Endothelial cell (in vitro differentiated cells): ENCODE measurements around the gene TSR3. TPM values are rescaled to one million over a fixed set of nuclear protein-coding genes. Genes with fewer than 3 reads are reported as not detected.

Experiments
- DNase-seq: peaks from one replicate; pipeline ENCODE4 v3.0.0; 2021; ENCODE audit warnings: low spot score
- H3K27ac Mint-ChIP-seq: one replicate; pipeline ENCODE4 v1.8.0; 2021; ENCODE audit warnings: mixed read lengths, inconsistent platforms; ENCODE audit not compliant: unreplicated experiment
- H3K27me3 Mint-ChIP-seq: one replicate; pipeline ENCODE4 v1.8.0; 2021; ENCODE audit warnings: mild to moderate bottlenecking, moderate library complexity, mixed read lengths, inconsistent platforms; ENCODE audit not compliant: unreplicated experiment
- H3K36me3 Mint-ChIP-seq: one replicate; pipeline ENCODE4 v1.8.0; 2021; ENCODE audit warnings: mild to moderate bottlenecking, low read depth, mixed read lengths, inconsistent platforms; ENCODE audit not compliant: unreplicated experiment
- H3K4me1 Mint-ChIP-seq: one replicate; pipeline ENCODE4 v1.8.0; 2021; ENCODE audit warnings: mild to moderate bottlenecking, mixed read lengths, inconsistent platforms; ENCODE audit not compliant: unreplicated experiment
- H3K4me3 Mint-ChIP-seq: one replicate; pipeline ENCODE4 v1.8.0; 2021; ENCODE audit warnings: mild to moderate bottlenecking, mixed read lengths, inconsistent platforms; ENCODE audit not compliant: unreplicated experiment
- H3K9me3 Mint-ChIP-seq: one replicate; pipeline ENCODE4 v1.8.0; 2021; ENCODE audit warnings: mixed read lengths, inconsistent platforms; ENCODE audit not compliant: unreplicated experiment
- total RNA-seq: library from RNA; stranded (reverse); fragmentation: NEBNext Ultra II Directional; extraction: Animal tissue kit (Norgen Biotek cat#: 25700); gene quantifications from one replicate; pipeline ENCODE4 v1.2.1, GENCODE V29; 2021; ENCODE audit not compliant: unreplicated experiment
- TF ChIP-seq, protein P1 (sequence below): fragments of 200-600 bp; sonication (generic); IDR thresholded peaks from one replicate; pipeline ENCODE4 v1.5.0; 2021; ENCODE audit warnings: antibody characterized with exemption; ENCODE audit not compliant: unreplicated experiment

The TSR3 gene
- total RNA-seq, 1 donor from 2014 or later: 68.2 TPM

DNA sequence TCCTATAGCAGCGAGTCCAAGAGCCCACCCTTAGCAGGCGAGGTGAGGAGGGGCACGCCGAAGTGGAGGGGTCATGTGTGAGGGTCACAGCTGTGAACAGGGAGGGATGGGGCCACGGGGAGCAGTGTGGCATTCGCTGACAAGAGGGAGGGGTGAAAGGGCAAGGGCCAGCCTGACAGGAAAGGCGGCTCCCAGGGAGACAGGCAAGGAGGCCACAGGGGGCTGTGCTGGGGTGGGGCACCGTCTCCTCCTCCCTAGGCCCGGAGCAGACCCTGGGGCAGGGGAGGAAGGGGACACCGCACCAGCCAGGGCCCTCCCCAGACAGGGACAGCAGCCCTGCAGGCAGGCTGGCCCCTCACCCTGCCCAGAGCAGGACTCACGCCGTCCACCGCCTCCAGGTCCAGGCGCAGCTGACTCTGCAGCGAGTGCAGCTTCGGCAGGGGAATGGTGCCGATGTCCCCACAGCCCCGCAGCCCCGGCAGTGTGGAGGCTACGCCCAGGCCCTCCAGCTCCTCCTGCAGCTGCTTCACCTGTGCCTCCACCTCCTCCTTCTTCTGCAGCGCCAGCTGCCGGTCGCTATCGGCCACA is 15.1 kb upstream of the TSR3 start:
- H3K27me3 Mint-ChIP-seq: peaks cover 1% of the 10 kb centered on the region
- peaks cover 3% of the 10 kb centered on the region for H3K36me3 Mint-ChIP-seq
- no peaks in the 10 kb centered on the region for H3K9me3 Mint-ChIP-seq
- TF ChIP-seq, protein P1, sequence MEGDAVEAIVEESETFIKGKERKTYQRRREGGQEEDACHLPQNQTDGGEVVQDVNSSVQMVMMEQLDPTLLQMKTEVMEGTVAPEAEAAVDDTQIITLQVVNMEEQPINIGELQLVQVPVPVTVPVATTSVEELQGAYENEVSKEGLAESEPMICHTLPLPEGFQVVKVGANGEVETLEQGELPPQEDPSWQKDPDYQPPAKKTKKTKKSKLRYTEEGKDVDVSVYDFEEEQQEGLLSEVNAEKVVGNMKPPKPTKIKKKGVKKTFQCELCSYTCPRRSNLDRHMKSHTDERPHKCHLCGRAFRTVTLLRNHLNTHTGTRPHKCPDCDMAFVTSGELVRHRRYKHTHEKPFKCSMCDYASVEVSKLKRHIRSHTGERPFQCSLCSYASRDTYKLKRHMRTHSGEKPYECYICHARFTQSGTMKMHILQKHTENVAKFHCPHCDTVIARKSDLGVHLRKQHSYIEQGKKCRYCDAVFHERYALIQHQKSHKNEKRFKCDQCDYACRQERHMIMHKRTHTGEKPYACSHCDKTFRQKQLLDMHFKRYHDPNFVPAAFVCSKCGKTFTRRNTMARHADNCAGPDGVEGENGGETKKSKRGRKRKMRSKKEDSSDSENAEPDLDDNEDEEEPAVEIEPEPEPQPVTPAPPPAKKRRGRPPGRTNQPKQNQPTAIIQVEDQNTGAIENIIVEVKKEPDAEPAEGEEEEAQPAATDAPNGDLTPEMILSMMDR: no peak
- no peak overlapping the region for H3K27ac Mint-ChIP-seq
- H3K4me1 Mint-ChIP-seq: no peaks in the 10 kb centered on the region
- no peak overlapping the region for H3K4me3 Mint-ChIP-seq
- no peak for DNase-seq

DNA sequence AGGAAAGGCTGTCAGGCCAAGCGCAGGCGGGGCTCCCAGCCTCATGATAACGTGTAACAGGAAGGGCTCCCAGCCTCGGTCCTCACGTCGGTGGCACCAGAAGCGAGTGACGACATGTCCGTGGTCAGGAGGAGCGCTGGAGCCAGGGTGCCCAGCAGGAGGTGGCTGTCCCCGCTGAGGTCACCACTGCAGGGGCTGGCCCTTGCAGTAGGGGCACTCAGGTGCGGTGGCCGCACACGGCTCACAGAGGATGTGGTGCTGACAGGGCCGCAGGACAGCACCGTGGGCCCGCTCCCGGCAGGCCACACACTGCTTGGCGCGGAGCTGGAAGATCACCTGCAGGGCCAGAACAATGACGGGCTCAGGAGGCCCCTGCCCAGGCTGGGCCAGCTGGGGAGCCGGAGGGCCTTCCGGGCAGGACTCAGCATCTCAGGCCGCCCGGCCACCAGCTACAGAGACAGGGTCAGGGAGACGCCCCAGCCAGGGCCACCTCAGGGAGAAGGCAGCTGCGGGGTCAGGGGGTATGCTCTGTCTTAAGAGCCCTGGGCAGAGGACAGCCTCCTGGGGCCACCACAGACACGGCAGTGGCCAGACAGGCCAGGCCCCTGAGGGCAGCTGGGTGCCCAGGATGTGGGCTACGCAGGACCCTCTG is 14.5 kb upstream of the TSR3 start:
- Mint-ChIP-seq H3K27ac (no peak overlapping the region), H3K4me3 (no peak overlapping the region), H3K9me3 (no peaks in the 10 kb centered on the region), H3K4me1 (no peaks in the 10 kb centered on the region), H3K36me3 (peaks cover 3% of the 10 kb centered on the region), H3K27me3 (peaks cover 3% of the 10 kb centered on the region)
- TF ChIP-seq, protein P1: no peak
- DNase-seq: no peak

DNA sequence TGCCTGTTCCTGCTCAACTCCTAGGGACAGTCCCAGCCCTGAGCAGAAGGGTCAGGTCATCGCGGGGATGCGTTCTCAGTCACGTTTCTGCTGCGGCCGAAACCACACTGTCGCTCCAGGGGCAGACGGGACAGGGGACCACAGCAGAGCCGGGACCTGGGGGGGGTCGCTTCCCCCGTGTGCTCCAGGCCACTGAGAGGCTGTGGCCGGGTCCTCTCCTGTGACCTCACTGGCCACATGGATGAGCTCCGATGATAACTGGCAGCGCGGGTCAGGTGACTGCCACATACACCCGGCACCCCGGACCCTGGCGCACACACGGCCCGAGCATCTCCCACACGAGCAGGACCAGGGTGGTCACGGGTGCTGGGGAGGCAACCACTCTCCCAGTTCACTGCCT is 12.8 kb upstream of the TSR3 start:
- Mint-ChIP-seq H3K27me3 (peaks cover 2% of the 10 kb centered on the region), H3K9me3 (no peaks in the 10 kb centered on the region), H3K36me3 (peaks cover 4% of the 10 kb centered on the region), H3K4me3 (no peak overlapping the region), H3K27ac (no peak overlapping the region), H3K4me1 (no peaks in the 10 kb centered on the region)
- TF ChIP-seq, protein P1: no peak
- DNase-seq: no peak

DNA sequence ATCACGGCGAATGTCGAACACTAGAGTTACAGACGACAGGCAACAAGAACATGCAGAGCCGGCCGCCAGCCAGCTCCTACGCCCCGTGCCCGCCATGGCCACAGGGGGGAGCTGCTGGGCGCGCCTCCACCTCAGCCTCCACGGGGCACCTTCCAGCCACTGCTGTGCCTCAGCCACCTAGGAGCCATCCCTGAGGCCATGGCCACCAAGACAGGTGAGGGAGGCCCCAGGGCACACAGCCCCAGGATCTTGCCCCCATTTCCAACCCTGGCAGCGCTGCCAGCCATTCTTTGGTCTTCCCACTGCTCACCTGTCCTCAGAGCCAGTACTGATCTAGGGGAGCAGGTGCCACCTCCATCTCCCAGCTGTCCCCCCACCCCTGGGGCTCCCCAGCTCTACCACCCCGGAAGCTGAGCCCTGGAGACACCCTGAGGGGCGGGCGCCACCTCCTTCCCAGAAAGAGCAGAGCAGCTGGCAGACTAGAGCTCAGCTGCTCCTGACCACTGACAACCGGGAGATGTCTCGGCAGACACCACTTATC is 11.9 kb upstream of the TSR3 start:
- DNase-seq: peak; percentile 77
- no peak overlapping the region for H3K27ac Mint-ChIP-seq
- TF ChIP-seq, protein P1: peak; percentile 63

DNA sequence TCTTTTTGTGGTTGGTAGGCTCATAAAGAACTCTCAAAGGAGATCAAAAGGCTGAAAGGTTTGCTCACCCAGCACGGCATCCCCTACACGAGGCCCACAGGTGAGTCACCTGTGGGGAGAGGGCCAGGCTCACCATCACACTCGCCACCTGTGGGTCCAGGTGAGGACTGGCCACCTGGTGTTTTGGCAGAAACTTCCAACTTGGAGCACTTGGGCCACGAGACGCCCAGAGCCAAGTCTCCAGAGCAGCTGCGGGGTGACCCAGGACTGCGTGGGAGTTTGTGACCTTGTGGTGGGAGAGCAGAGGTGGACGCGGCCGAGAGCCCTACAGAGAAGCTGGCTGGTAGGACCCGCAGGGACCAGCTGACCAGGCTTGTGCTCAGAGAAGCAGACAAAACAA is 11.1 kb upstream of the TSR3 start:
- H3K4me1 Mint-ChIP-seq: no peaks in the 10 kb centered on the region
- H3K36me3 Mint-ChIP-seq: peaks cover 12% of the 10 kb centered on the region
- no peak overlapping the region for H3K27ac Mint-ChIP-seq

More for the DNA sequence above, 11.9 kb upstream of the TSR3 start:
- Mint-ChIP-seq H3K4me1 (no peaks in the 10 kb centered on the region), H3K4me3 (peak overlapping the region; percentile 56), H3K9me3 (no peaks in the 10 kb centered on the region), H3K36me3 (peaks cover 8% of the 10 kb centered on the region), H3K27me3 (peaks cover 7% of the 10 kb centered on the region)

More for the DNA sequence above, 11.1 kb upstream of the TSR3 start:
- DNase-seq: no peak
- Mint-ChIP-seq H3K27me3 (peaks cover 9% of the 10 kb centered on the region), H3K9me3 (no peaks in the 10 kb centered on the region), H3K4me3 (no peak overlapping the region)
- TF ChIP-seq, protein P1: no peak
